Calu3 (cell line): Measurements from ENCODE around the gene TUBAL3. TPM values are rescaled to one million over a fixed set of nuclear protein-coding genes. Genes with fewer than 3 reads are reported as not detected.

ENCODE experiments used
- BruUV-seq: library from RNA; stranded (reverse); fragments of 400-500 nt; replicated peaks from 2 replicates; lab custom pipeline; 2021; lab: Mats Ljungman, UMichigan
- CTCF ChIA-PET: fragments of 300-600 bp; sonication (Branson Sonifier 250); formaldehyde crosslinking; loops from one replicate; lab custom pipeline; 2022; ENCODE audit warnings: antibody characterized with exemption; lab: Charles Lee
- DNase-seq: peaks from one replicate; pipeline ENCODE4 v3.0.0; 2022
- H3K27ac Mint-ChIP-seq: one replicate; pipeline ENCODE4 v1.8.0; 2022; ENCODE audit warnings: mixed read lengths; ENCODE audit not compliant: unreplicated experiment
- H3K27me3 Mint-ChIP-seq: one replicate; pipeline ENCODE4 v1.8.0; 2022; ENCODE audit warnings: mixed read lengths; ENCODE audit not compliant: unreplicated experiment
- H3K36me3 Mint-ChIP-seq: one replicate; pipeline ENCODE4 v1.8.0; 2022; ENCODE audit warnings: mild to moderate bottlenecking, moderate library complexity, mixed read lengths; ENCODE audit not compliant: insufficient read depth, unreplicated experiment
- H3K4me1 Mint-ChIP-seq: one replicate; pipeline ENCODE4 v1.8.0; 2022; ENCODE audit warnings: mild to moderate bottlenecking, low read depth, mixed read lengths; ENCODE audit not compliant: unreplicated experiment
- H3K4me3 Mint-ChIP-seq: one replicate; pipeline ENCODE4 v1.8.0; 2022; ENCODE audit warnings: mild to moderate bottlenecking, low read depth, moderate library complexity, mixed read lengths; ENCODE audit not compliant: unreplicated experiment
- H3K9me3 Mint-ChIP-seq: one replicate; pipeline ENCODE4 v1.8.0; 2022; ENCODE audit warnings: low read depth, mixed read lengths; ENCODE audit not compliant: unreplicated experiment
- intact Hi-C: fragments of 100-400 bp; cut with micrococcal nuclease; formaldehyde crosslinking; loops from one replicate; pipeline ENCODE4 v1.10.0; 2022; ENCODE audit not compliant: unreplicated experiment
- total RNA-seq: library from RNA; stranded (reverse); gene quantifications from 2 replicates; pipeline ENCODE4 v1.2.3, GENCODE V29; 2022
- TF ChIP-seq, protein P1 (sequence below): fragments of 200-600 bp; IDR thresholded peaks from one replicate; pipeline ENCODE4 v1.8.0; 2022; ENCODE audit warnings: antibody characterized with exemption; ENCODE audit not compliant: unreplicated experiment

The TUBAL3 gene
- total RNA-seq, 1 experiment from 2014 or later = not detected

DNA sequence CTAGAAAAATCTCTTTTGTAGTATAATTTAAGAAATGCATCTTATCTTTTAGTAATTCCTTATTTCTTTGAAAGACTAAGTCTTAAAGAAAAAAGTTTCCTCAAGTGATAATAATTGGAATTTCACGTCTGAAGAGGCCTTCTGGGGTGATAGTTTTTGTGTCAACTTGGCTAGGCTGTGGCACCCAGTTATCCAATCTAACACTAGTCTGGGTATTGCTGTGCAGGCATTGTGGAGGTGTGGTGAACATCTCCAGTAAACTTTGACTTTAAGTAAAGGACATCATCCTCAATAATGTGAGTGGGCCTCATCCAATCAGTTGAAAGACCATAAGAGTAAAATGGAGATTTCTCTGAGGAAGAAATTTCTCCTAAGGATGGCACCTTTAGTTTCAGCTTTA, 2.3 kb upstream of the TUBAL3 start:
- intact Hi-C loops = no loop called here
- peaks cover 2% of the 10 kb centered on the region for H3K9me3 Mint-ChIP-seq
- BruUV-seq = no TSS peak

GRCh38 chr10:5402798-5403197, 1.8 kb downstream of the TUBAL3 start:
- H3K9me3 Mint-ChIP-seq = no peaks in the 10 kb centered on the region

More for the DNA sequence above, 2.3 kb upstream of the TUBAL3 start:
- CTCF ChIA-PET = no interaction called here
- no peaks in the 10 kb centered on the region for H3K36me3 Mint-ChIP-seq
- H3K4me3 Mint-ChIP-seq = no peak overlapping the region
- no peaks in the 10 kb centered on the region for H3K27me3 Mint-ChIP-seq
- H3K27ac Mint-ChIP-seq = no peak overlapping the region
- no peak for DNase-seq
- no peaks in the 10 kb centered on the region for H3K4me1 Mint-ChIP-seq
- TF ChIP-seq, protein P1, sequence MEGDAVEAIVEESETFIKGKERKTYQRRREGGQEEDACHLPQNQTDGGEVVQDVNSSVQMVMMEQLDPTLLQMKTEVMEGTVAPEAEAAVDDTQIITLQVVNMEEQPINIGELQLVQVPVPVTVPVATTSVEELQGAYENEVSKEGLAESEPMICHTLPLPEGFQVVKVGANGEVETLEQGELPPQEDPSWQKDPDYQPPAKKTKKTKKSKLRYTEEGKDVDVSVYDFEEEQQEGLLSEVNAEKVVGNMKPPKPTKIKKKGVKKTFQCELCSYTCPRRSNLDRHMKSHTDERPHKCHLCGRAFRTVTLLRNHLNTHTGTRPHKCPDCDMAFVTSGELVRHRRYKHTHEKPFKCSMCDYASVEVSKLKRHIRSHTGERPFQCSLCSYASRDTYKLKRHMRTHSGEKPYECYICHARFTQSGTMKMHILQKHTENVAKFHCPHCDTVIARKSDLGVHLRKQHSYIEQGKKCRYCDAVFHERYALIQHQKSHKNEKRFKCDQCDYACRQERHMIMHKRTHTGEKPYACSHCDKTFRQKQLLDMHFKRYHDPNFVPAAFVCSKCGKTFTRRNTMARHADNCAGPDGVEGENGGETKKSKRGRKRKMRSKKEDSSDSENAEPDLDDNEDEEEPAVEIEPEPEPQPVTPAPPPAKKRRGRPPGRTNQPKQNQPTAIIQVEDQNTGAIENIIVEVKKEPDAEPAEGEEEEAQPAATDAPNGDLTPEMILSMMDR = no peak

GRCh38 chr10:5400468-5401240, 4.0 kb downstream of the TUBAL3 start:
- no peak overlapping the region for H3K27ac Mint-ChIP-seq
- BruUV-seq = no TSS peak
- no peak overlapping the region for H3K4me3 Mint-ChIP-seq
- TF ChIP-seq, protein P1 = no peak
- H3K4me1 Mint-ChIP-seq = no peaks in the 10 kb centered on the region
- CTCF ChIA-PET = no interaction called here
- intact Hi-C loops = no loop called here
- no peaks in the 10 kb centered on the region for H3K27me3 Mint-ChIP-seq
- no peak for DNase-seq
- no peaks in the 10 kb centered on the region for H3K9me3 Mint-ChIP-seq
- no peaks in the 10 kb centered on the region for H3K36me3 Mint-ChIP-seq

More at GRCh38 chr10:5402798-5403197, 1.8 kb downstream of the TUBAL3 start:
- Mint-ChIP-seq H3K4me1 (no peaks in the 10 kb centered on the region), H3K27ac (no peak overlapping the region), H3K27me3 (no peaks in the 10 kb centered on the region), H3K36me3 (no peaks in the 10 kb centered on the region), H3K4me3 (no peak overlapping the region)
- no TSS peak for BruUV-seq
- TF ChIP-seq, protein P1 = no peak
- CTCF ChIA-PET = no interaction called here
- intact Hi-C loops = no loop called here
- no peak for DNase-seq

- CTCF ChIA-PET = no interaction called here
- no TSS peak for BruUV-seq
- Mint-ChIP-seq H3K4me3 (no peak overlapping the region), H3K36me3 (no peaks in the 10 kb centered on the region), H3K9me3 (no peaks in the 10 kb centered on the region), H3K4me1 (no peaks in the 10 kb centered on the region), H3K27me3 (no peaks in the 10 kb centered on the region), H3K27ac (no peak overlapping the region)
- no peak for DNase-seq
- intact Hi-C loops = no loop called here
- TF ChIP-seq, protein P1 = no peak
Measured at GRCh38 chr10:5399332-5399731, 5.3 kb downstream of the TUBAL3 start.
